22Rv1 (cell line): ENCODE measurements around the gene ZBTB18.

ENCODE experiments used
- ZFX ChIP-seq: fragments of 450-650 bp; IDR thresholded peaks from 2 replicates; pipeline ENCODE4 v1.6.1; 2017; ENCODE audit warnings: antibody characterized with exemption, borderline replicate concordance
- TF ChIP-seq, protein P1 (sequence below): fragments of 450-650 bp; IDR thresholded peaks from 2 replicates; pipeline ENCODE4 v1.5.1; 2017; ENCODE audit warnings: mild to moderate bottlenecking

DNA sequence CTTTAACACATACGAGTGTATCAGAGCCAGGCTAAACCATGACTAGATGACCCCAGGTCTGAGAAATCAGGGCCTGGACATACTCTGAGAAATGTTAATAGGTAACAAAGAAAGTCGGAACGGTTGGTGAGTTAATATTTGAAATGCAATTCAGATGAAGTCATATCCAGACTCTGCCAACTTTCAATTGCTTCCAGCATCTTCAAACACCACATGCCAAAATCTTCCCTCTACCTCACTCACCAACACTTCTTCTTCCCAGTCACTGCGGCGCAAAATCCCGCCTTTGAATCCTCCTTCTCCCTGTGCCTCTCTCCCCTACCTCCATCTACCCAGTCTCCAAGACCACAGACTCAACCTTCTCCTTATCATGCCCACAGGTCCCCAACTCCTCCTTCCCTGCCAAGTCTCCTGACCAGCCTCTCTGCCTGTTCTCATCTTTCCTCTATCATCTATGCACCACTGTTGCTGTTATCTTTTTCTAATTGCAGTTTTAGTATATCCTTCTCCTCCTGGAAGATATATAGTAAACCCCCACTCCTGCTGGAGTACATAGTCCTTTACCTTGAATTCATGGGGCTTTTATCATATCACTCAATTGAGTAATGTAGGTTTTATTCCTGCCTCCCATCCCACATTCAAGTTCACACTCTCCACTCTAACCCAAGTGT lies 41.3 kb downstream of the ZBTB18 start:
- TF ChIP-seq, protein P1, sequence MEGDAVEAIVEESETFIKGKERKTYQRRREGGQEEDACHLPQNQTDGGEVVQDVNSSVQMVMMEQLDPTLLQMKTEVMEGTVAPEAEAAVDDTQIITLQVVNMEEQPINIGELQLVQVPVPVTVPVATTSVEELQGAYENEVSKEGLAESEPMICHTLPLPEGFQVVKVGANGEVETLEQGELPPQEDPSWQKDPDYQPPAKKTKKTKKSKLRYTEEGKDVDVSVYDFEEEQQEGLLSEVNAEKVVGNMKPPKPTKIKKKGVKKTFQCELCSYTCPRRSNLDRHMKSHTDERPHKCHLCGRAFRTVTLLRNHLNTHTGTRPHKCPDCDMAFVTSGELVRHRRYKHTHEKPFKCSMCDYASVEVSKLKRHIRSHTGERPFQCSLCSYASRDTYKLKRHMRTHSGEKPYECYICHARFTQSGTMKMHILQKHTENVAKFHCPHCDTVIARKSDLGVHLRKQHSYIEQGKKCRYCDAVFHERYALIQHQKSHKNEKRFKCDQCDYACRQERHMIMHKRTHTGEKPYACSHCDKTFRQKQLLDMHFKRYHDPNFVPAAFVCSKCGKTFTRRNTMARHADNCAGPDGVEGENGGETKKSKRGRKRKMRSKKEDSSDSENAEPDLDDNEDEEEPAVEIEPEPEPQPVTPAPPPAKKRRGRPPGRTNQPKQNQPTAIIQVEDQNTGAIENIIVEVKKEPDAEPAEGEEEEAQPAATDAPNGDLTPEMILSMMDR = no peak
- no peak for TF ChIP-seq ZFX
